Upper lobe of left lung (tissue), 6 donors: ENCODE data around the gene NACC2. TPM values are rescaled to one million over a fixed set of nuclear protein-coding genes. Genes with fewer than 3 reads are reported as not detected.
A peak's percentile ranks its signal among the peaks of the same experiment; 100 is the strongest.

Source experiments
- ATAC-seq, 2 donors: fragments of 200-7000 bp; cut with Tn5 transposase; one replicate each; pipeline ENCODE4 v1.9.1; 2022; ENCODE audit warnings: mild to moderate bottlenecking in 2 of 2, moderate library complexity in 2 of 2; ENCODE audit not compliant: low FRiP score in 2 of 2
- DNase-seq, 2 donors: peaks; one replicate each; pipeline ENCODE4 v3.0.0-alpha.2; 2019 to 2020
- H3K27ac ChIP-seq, 4 donors: fragments of 200-600 bp; sonication (generic); one replicate each; pipeline ENCODE4 v1.5.1; 2016 to 2019
- H3K27me3 ChIP-seq, 4 donors: fragments of 200-600 bp; sonication (generic); one replicate each; pipeline ENCODE4 v1.5.1; 2017 to 2019
- H3K36me3 ChIP-seq, 4 donors: fragments of 200-600 bp; sonication (generic); one replicate each; pipeline ENCODE4 v1.5.1; 2016 to 2019
- H3K4me1 ChIP-seq, 4 donors: fragments of 200-600 bp; sonication (generic); one replicate each; pipeline ENCODE4 v1.5.1; 2018 to 2019
- H3K4me3 ChIP-seq, 4 donors: fragments of 200-600 bp; sonication (generic); one replicate each; pipeline ENCODE4 v1.5.1; 2017 to 2019; ENCODE audit warnings: mild to moderate bottlenecking in 2 of 4, moderate library complexity in 1 of 4
- H3K9me3 ChIP-seq, 4 donors: fragments of 200-600 bp; sonication (generic); one replicate each; pipeline ENCODE4 v1.5.1; 2018 to 2019
- CTCF ChIP-seq, 6 experiments: fragments of 450-650 bp in 4 of 6; fragments of 200-600 bp in 2 of 6; sonication (generic) in 2 of 6; IDR thresholded peaks; one replicate each; pipeline ENCODE4 v1.5.1; 2016 to 2019; ENCODE audit warnings: antibody characterized with exemption in 6 of 6
- EP300 ChIP-seq, 4 donors: sonication (generic); formaldehyde crosslinking; IDR thresholded peaks; one replicate each; pipeline ENCODE4 v1.5.1; 2017; ENCODE audit warnings: antibody characterized with exemption in 4 of 4, control low read depth in 2 of 4
- POLR2A ChIP-seq, 4 donors: fragments of 450-650 bp; IDR thresholded peaks; one replicate each; pipeline ENCODE4 v1.5.1; 2016 to 2017; ENCODE audit warnings: antibody characterized with exemption in 4 of 4, mild to moderate bottlenecking in 2 of 4
- POLR2AphosphoS5 ChIP-seq, 2 donors: sonication (generic); formaldehyde crosslinking; IDR thresholded peaks; one replicate each; pipeline ENCODE4 v1.5.1; 2017; ENCODE audit warnings: antibody characterized with exemption in 2 of 2
- WGBS, 2 donors: methylation state at CpG; one replicate each; pipeline ENCODE4 v1.1.5; 2017 to 2018; 5-methylcytosine and 5-hydroxymethylcytosine counted together
- total RNA-seq, 6 donors: library from RNA; depleted of rRNA in 4 of 6; stranded (reverse); fragments of >200 nt in 4 of 6; gene quantifications; one replicate each; pipeline versions ENCODE4 v1.1.0 to v1.2.1, GENCODE V29; 2016 to 2021
- donor health status: DM: no; HTN: no; CAD: no; lungs with moderate emphysema.
- donor health status: DM: no; HTN: yes; CAD: no; lungs with severe emphysema.

Gene NACC2
- total RNA-seq, 6 donors from 2014 or later: 16.8 to 38.4 (median 31.3) TPM

DNA sequence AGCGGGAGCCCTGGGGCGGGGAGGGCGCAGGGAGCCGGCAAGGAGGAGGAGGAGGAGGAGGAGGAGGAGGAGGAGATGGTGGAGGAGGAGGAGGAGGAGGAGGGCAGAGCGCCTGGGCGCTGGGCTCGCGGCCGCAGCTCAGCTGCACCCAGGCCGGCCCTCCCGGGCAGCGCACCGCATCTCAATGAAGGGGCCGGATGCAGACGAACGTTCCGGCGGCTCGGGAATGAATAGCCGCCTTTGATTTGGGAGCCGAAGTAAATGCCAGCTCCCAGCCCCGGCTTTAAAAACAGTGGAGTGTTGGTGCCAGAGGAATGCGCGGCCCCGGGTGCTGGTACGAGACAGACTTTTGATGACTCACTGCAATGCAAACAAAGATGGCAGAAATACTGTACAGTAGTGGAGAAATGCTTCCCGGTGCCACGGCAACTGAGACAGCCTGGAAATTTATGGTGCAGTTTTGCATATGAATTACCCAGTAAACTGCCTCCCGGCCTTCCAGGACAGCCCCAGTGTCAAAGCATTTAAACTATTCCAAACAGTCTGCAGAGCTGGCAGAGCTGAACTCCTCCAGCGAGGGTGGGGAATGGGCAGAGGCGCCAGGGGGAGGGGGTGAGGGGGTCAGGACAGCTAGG is 43.1 kb downstream of the NACC2 start:
- Histone ChIP-seq H3K4me3 (peak overlapping the region; percentile 9 to 61 (median 54)), H3K27me3 (no peaks in the 10 kb centered on the region), H3K4me1 (peaks cover 47 to 92% (median 65%) of the 10 kb centered on the region in 4 donors), H3K27ac (peak overlapping the region; percentile 57 to 88 (median 71)), H3K36me3 (peaks cover 4 to 34% (median 24%) of the 10 kb centered on the region in 4 donors), H3K9me3 (no peaks in the 10 kb centered on the region)
- TF ChIP-seq POLR2A (IDR thresholded peaks at IDR 0.05): no peak
- no peak for TF ChIP-seq EP300 (IDR thresholded peaks at IDR 0.05)
- TF ChIP-seq CTCF (IDR thresholded peaks at IDR 0.05): no peak
- TF ChIP-seq POLR2AphosphoS5 (IDR thresholded peaks at IDR 0.05): no peak
- 0 to 2% methylated on average over 29 to 30 of the region's 31 CpGs for WGBS, 2 donors
- ATAC-seq (peak; percentile 53 to 61), DNase-seq (peak in 1 of 2 donors; percentile 80)

GRCh38 chr9:136051453-136051836 is 43.6 kb downstream of the NACC2 start:
- Histone ChIP-seq H3K36me3 (peaks cover 4 to 39% (median 24%) of the 10 kb centered on the region in 4 donors), H3K27me3 (no peaks in the 10 kb centered on the region), H3K9me3 (no peaks in the 10 kb centered on the region), H3K4me3 (peak overlapping the region; percentile 9 to 61 (median 54)), H3K4me1 (peaks cover 48 to 92% (median 66%) of the 10 kb centered on the region in 4 donors), H3K27ac (peak overlapping the region; percentile 57 to 88 (median 71))
- ATAC-seq (peak in 1 of 2 donors; percentile 25), DNase-seq (peak in 1 of 2 donors; percentile 89)
- WGBS, 2 donors: 0 to 7% methylated on average over 6 to 21 of the region's 47 CpGs
- TF ChIP-seq POLR2AphosphoS5 (IDR thresholded peaks at IDR 0.05): no peak
- TF ChIP-seq EP300 (IDR thresholded peaks at IDR 0.05): no peak
- no peak for TF ChIP-seq POLR2A (IDR thresholded peaks at IDR 0.05)
- peak in 1 of 6 experiments; percentile 5 for TF ChIP-seq CTCF (IDR thresholded peaks at IDR 0.05)

GRCh38 chr9:136050701-136051452 is 44.2 kb downstream of the NACC2 start:
- Histone ChIP-seq H3K36me3 (peaks cover 4 to 42% (median 27%) of the 10 kb centered on the region in 4 donors), H3K4me1 (peaks cover 48 to 92% (median 66%) of the 10 kb centered on the region in 4 donors), H3K9me3 (no peaks in the 10 kb centered on the region), H3K27ac (peak overlapping the region; percentile 57 to 88 (median 71)), H3K4me3 (peak overlapping the region; percentile 9 to 61 (median 54)), H3K27me3 (no peaks in the 10 kb centered on the region)
- DNase-seq (no peak), ATAC-seq (no peak)
- WGBS, 2 donors: 33% methylated on average over 26 to 30 of the region's 55 CpGs
- TF ChIP-seq EP300 (IDR thresholded peaks at IDR 0.05): no peak
- no peak for TF ChIP-seq POLR2A (IDR thresholded peaks at IDR 0.05)
- peak in 1 of 6 experiments; percentile 9 for TF ChIP-seq CTCF (IDR thresholded peaks at IDR 0.05)

GRCh38 chr9:136050266-136050700 is 44.8 kb downstream of the NACC2 start:
- TF ChIP-seq POLR2A (IDR thresholded peaks at IDR 0.05): no peak
- TF ChIP-seq CTCF (IDR thresholded peaks at IDR 0.05): no peak
- no peak for TF ChIP-seq POLR2AphosphoS5 (IDR thresholded peaks at IDR 0.05)
- no peak for TF ChIP-seq EP300 (IDR thresholded peaks at IDR 0.05)
- peaks cover 4 to 48% (median 29%) of the 10 kb centered on the region in 4 donors for H3K36me3 ChIP-seq
- 83 to 95% methylated on average over 11 to 29 of the region's 36 CpGs for WGBS, 2 donors
- ATAC-seq: no peak
- DNase-seq: peak in 1 of 2 donors; percentile 84
- peak overlapping the region in 1 of 4 donors; percentile 88 for H3K27ac ChIP-seq
- H3K4me3 ChIP-seq: peak overlapping the region in 1 of 4 donors; percentile 61
- no peaks in the 10 kb centered on the region for H3K27me3 ChIP-seq
- H3K4me1 ChIP-seq: peaks cover 48 to 92% (median 66%) of the 10 kb centered on the region in 4 donors
- no peaks in the 10 kb centered on the region for H3K9me3 ChIP-seq
